Measurements from ENCODE around the gene GAGE12D.
"Not testable (repeated sequence)": the region's sequence is repeated elsewhere in the genome, so short reads cannot be mapped to it uniquely, and the experiment has no call there.

Gene GAGE12D, protein sequence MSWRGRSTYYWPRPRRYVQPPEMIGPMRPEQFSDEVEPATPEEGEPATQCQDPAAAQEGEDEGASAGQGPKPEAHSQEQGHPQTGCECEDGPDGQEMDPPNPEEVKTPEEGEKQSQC

DNA sequence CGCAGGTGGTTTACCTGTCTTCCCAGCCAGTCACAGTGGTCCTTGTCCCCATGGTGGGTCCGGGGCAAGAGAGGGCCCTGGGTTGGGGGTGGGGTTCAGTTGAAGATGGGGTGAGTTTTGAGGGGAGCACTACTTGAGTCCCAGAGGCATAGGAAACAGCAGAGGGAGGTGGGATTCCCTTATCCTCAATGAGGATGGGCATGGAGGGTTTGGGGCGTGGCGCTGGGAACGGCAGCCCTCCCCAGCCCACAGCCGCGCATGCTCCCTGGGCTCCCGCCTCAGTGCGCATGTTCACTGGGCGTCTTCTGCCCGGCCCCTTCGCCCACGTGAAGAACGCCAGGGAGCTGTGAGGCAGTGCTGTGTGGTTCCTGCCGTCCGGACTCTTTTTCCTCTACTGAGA is at the start of gene GAGE12D:
TSS of gene GAGE12D (plus strand) at position 301 of the 400 bp plus-strand sequence. CDS start 1,155 bp downstream, outside the sequence.
- DNase-seq (ENCODE audit: low read depth in 2 of 2): not testable (repeated sequence)

DNA sequence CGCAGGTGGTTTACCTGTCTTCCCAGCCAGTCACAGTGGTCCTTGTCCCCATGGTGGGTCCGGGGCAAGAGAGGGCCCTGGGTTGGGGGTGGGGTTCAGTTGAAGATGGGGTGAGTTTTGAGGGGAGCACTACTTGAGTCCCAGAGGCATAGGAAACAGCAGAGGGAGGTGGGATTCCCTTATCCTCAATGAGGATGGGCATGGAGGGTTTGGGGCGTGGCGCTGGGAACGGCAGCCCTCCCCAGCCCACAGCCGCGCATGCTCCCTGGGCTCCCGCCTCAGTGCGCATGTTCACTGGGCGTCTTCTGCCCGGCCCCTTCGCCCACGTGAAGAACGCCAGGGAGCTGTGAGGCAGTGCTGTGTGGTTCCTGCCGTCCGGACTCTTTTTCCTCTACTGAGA is 9.7 kb upstream of the GAGE12D start, which contains the start of gene GAGE12C:
TSS of gene GAGE12C (plus strand) at position 301 of the 400 bp plus-strand sequence. CDS start 1,155 bp downstream, outside the sequence.
- not testable (repeated sequence) for DNase-seq (ENCODE audit: low read depth in 2 of 2)

DNA sequence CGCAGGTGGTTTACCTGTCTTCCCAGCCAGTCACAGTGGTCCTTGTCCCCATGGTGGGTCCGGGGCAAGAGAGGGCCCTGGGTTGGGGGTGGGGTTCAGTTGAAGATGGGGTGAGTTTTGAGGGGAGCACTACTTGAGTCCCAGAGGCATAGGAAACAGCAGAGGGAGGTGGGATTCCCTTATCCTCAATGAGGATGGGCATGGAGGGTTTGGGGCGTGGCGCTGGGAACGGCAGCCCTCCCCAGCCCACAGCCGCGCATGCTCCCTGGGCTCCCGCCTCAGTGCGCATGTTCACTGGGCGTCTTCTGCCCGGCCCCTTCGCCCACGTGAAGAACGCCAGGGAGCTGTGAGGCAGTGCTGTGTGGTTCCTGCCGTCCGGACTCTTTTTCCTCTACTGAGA is 9.5 kb downstream of the GAGE12D start, which contains the start of gene GAGE12E:
TSS of gene GAGE12E (plus strand) at position 301 of the 400 bp plus-strand sequence. CDS start 1,155 bp downstream, outside the sequence.
- not testable (repeated sequence) for DNase-seq (ENCODE audit: low read depth in 2 of 2)

DNA sequence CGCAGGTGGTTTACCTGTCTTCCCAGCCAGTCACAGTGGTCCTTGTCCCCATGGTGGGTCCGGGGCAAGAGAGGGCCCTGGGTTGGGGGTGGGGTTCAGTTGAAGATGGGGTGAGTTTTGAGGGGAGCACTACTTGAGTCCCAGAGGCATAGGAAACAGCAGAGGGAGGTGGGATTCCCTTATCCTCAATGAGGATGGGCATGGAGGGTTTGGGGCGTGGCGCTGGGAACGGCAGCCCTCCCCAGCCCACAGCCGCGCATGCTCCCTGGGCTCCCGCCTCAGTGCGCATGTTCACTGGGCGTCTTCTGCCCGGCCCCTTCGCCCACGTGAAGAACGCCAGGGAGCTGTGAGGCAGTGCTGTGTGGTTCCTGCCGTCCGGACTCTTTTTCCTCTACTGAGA is 19.0 kb downstream of the GAGE12D start, which contains the start of gene GAGE12F:
TSS of gene GAGE12F (plus strand) at position 301 of the 400 bp plus-strand sequence. CDS start 1,155 bp downstream, outside the sequence.
- DNase-seq (ENCODE audit: low read depth in 2 of 2): not testable (repeated sequence)

DNA sequence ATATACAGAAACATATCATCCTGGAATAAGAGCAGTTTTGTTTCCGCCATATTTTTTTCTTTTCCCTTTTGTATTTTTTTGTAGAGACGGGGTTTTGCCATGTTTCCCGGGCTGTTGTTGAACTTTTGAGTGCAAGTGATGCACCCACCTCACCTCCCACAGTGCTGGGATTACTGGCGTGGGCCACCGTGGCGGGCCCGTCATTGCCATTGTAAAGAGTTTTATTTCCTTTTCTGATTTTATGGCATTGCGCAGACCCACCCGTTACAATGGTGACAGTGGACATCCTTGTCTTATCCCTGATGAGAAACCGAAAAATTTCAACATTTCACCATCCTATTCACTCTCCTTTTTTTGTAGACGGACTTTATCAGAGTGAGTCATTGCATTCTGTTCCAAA is 27.2 kb downstream of the GAGE12D start:
- not testable (repeated sequence) for DNase-seq (ENCODE audit: low read depth in 2 of 2)

DNA sequence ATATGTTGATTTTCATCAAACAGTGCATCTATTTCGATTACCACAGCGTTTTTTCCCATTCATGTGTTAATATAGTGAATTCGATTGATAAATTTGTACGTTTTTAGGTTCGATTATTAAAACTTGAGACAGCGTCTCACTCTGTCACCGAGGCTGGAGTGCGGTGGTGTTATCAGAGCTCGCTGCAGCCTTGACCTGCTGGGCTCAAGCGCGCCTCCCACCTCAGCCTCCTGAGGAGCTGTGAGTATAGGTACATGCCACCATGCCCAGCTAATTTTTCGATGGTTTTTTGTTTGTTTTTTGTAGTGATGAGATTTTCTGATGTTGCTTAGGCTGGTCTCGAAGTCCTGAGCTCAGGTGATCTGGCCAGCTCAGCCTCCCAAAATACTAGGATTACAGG is 27.6 kb downstream of the GAGE12D start:
- not testable (repeated sequence) for DNase-seq (ENCODE audit: low read depth in 2 of 2)

DNA sequence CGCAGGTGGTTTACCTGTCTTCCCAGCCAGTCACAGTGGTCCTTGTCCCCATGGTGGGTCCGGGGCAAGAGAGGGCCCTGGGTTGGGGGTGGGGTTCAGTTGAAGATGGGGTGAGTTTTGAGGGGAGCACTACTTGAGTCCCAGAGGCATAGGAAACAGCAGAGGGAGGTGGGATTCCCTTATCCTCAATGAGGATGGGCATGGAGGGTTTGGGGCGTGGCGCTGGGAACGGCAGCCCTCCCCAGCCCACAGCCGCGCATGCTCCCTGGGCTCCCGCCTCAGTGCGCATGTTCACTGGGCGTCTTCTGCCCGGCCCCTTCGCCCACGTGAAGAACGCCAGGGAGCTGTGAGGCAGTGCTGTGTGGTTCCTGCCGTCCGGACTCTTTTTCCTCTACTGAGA is 28.6 kb downstream of the GAGE12D start, which contains the start of gene GAGE12G:
TSS of gene GAGE12G (plus strand) at position 301 of the 400 bp plus-strand sequence. CDS start 1,155 bp downstream, outside the sequence.
- not testable (repeated sequence) for DNase-seq (ENCODE audit: low read depth in 2 of 2)

DNA sequence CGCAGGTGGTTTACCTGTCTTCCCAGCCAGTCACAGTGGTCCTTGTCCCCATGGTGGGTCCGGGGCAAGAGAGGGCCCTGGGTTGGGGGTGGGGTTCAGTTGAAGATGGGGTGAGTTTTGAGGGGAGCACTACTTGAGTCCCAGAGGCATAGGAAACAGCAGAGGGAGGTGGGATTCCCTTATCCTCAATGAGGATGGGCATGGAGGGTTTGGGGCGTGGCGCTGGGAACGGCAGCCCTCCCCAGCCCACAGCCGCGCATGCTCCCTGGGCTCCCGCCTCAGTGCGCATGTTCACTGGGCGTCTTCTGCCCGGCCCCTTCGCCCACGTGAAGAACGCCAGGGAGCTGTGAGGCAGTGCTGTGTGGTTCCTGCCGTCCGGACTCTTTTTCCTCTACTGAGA is 38.1 kb downstream of the GAGE12D start, which contains the start of gene GAGE12H:
TSS of gene GAGE12H (plus strand) at position 301 of the 400 bp plus-strand sequence. CDS start 1,155 bp downstream, outside the sequence.
- DNase-seq (ENCODE audit: low read depth in 2 of 2): not testable (repeated sequence)

DNA sequence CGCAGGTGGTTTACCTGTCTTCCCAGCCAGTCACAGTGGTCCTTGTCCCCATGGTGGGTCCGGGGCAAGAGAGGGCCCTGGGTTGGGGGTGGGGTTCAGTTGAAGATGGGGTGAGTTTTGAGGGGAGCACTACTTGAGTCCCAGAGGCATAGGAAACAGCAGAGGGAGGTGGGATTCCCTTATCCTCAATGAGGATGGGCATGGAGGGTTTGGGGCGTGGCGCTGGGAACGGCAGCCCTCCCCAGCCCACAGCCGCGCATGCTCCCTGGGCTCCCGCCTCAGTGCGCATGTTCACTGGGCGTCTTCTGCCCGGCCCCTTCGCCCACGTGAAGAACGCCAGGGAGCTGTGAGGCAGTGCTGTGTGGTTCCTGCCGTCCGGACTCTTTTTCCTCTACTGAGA is 47.7 kb downstream of the GAGE12D start, which contains the start of gene GAGE2A:
TSS of gene GAGE2A (plus strand) at position 301 of the 400 bp plus-strand sequence. CDS start 1,155 bp downstream, outside the sequence.
- not testable (repeated sequence) for DNase-seq (ENCODE audit: low read depth in 2 of 2)

DNA sequence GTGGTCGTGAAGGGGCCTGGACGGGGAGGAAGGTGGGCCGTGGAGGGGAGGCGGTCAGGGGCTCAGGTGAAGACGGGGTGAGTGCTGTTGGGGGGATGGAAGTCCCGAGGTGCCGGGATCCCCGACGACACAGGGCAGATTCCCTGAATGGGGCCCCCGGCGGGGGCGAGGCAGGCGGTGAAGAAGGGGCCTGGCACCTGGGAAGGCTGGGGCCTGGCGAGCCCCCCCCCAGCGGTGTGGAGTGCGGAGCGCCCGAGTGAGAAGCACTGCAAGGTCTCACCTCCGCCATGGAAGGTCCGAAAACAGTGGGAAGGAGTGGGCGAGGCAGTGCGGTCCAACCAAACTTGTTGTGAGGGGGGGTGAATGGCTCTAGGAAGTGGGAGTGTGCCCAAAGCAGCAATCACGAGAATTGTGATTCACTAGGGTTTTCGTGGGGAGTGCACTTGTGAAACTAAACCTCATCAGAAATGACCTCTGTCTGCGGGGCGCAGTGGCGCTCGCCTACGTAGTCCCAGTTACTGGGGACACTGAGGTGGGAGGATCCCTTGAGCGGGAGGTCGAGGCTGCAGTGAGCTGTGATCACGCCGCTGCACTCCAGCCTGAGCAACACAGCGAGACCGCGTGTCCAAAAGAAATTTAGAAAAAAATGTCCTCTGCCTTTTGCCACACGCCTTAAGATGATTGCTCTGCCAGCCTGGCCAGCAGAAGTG is 48.4 kb downstream of the GAGE12D start:
- not testable (repeated sequence) for DNase-seq (ENCODE audit: low read depth in 2 of 2)

DNA sequence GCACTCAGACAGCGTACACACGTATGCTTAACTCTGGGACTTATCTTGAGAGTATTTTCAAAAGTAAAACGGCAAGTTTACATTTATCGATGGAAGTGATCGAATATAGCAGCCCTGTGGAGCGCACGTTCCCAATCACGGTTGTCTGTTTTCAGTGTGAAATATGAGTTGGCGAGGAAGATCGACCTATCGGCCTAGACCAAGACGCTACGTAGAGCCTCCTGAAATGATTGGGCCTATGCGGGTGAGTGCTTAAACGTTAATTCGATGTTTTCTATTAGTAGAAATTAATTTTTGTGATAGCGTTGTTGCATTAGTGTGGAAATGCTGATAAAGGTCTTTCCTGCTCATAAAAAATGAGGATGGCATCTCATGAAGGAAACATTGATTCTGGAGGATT is 49.0 kb downstream of the GAGE12D start:
- DNase-seq (ENCODE audit: low read depth in 2 of 2): not testable (repeated sequence)
